MCF 10A (cell line): ENCODE measurements around the gene FOXA3. TPM values are rescaled to one million over a fixed set of nuclear protein-coding genes. Genes with fewer than 3 reads are reported as not detected.
"Not testable (repeated sequence)": the region's sequence is repeated elsewhere in the genome, so short reads cannot be mapped to it uniquely, and the experiment has no call there.

Source experiments
- BruUV-seq: library from RNA; stranded (reverse); fragments of 400-500 nt; replicated peaks from 2 replicates; lab custom pipeline; 2021; lab: Mats Ljungman, UMichigan
- CTCF ChIA-PET: fragments of 300-600 bp; sonication (Branson Sonifier 250); formaldehyde crosslinking; extraction: SDS; loops from one replicate; lab custom pipeline; 2021; ENCODE audit warnings: antibody characterized with exemption, inconsistent platforms; lab: Yijun Ruan, JAX
- POLR2A ChIA-PET: fragments of 300-600, 350-650 bp; sonication (Branson Sonifier 250); formaldehyde crosslinking; extraction: SDS; loops from one replicate; lab custom pipeline; 2020; ENCODE audit warnings: antibody characterized with exemption, inconsistent platforms; lab: Yijun Ruan, JAX
- DNase-seq: peaks from one replicate; pipeline ENCODE4 v3.0.0-alpha.2; 2018; ENCODE audit not compliant: unreplicated experiment
- H3K27ac Mint-ChIP-seq: one replicate; pipeline ENCODE4 v1.8.0; 2022; ENCODE audit warnings: mild to moderate bottlenecking, low read depth, mixed read lengths; ENCODE audit not compliant: unreplicated experiment
- H3K27me3 Mint-ChIP-seq: one replicate; pipeline ENCODE4 v1.8.0; 2022; ENCODE audit warnings: mixed read lengths; ENCODE audit not compliant: insufficient read depth, unreplicated experiment
- H3K36me3 Mint-ChIP-seq: one replicate; pipeline ENCODE4 v1.8.0; 2022; ENCODE audit warnings: mild to moderate bottlenecking, moderate library complexity, mixed read lengths; ENCODE audit not compliant: insufficient read depth, unreplicated experiment
- H3K4me1 Mint-ChIP-seq: one replicate; pipeline ENCODE4 v1.8.0; 2022; ENCODE audit warnings: mixed read lengths; ENCODE audit not compliant: insufficient read depth, unreplicated experiment
- H3K4me3 Mint-ChIP-seq: one replicate; pipeline ENCODE4 v1.8.0; 2022; ENCODE audit warnings: mild to moderate bottlenecking, moderate library complexity, mixed read lengths; ENCODE audit not compliant: unreplicated experiment
- H3K9me3 Mint-ChIP-seq: one replicate; pipeline ENCODE4 v1.8.0; 2022; ENCODE audit warnings: mixed read lengths; ENCODE audit not compliant: unreplicated experiment
- CTCF ChIP-seq: fragments of 200-600 bp; IDR thresholded peaks from one replicate; pipeline ENCODE4 v1.8.0; 2022; ENCODE audit warnings: antibody characterized with exemption, mild to moderate bottlenecking; ENCODE audit not compliant: unreplicated experiment
- intact Hi-C: fragments of 100-400 bp; cut with micrococcal nuclease; formaldehyde crosslinking; loops from 2 replicates; pipeline ENCODE4 v1.14.1; 2022
- total RNA-seq: library from RNA; stranded (reverse); gene quantifications from 2 replicates; pipeline ENCODE4 v1.2.3, GENCODE V29; 2022

The FOXA3 gene
- total RNA-seq, 1 experiment from 2014 or later: not detected

GRCh38 chr19:45889210-45889885 is 25.2 kb downstream of the FOXA3 start:
- Mint-ChIP-seq H3K27ac (no peak overlapping the region), H3K27me3 (no peaks in the 10 kb centered on the region), H3K4me3 (no peak overlapping the region), H3K9me3 (no peaks in the 10 kb centered on the region), H3K36me3 (peaks cover 18% of the 10 kb centered on the region), H3K4me1 (peaks cover 3% of the 10 kb centered on the region)
- intact Hi-C loops: loop anchor here (10.0 kb wide), 1 partner anchor 105 kb away; the partner anchor contains the start of gene CCDC61
- CTCF ChIA-PET: interaction anchor here (0.6 kb wide), 1 partner anchor 40 kb away, joined by 4 read pairs; no protein-coding TSS in a partner anchor
- DNase-seq: no peak
- BruUV-seq: no TSS peak
- TF ChIP-seq CTCF: no peak
- POLR2A ChIA-PET: no interaction called here

GRCh38 chr19:45890877-45891276 is 26.8 kb downstream of the FOXA3 start:
- Mint-ChIP-seq H3K9me3 (no peaks in the 10 kb centered on the region), H3K27me3 (no peaks in the 10 kb centered on the region), H3K4me3 (no peak overlapping the region), H3K4me1 (peaks cover 3% of the 10 kb centered on the region), H3K36me3 (peaks cover 25% of the 10 kb centered on the region), H3K27ac (no peak overlapping the region)
- CTCF ChIA-PET: interaction anchor here (1.7 kb wide), 1 partner anchor 11 kb away, joined by 8 read pairs; the partner anchor contains the start of gene MYPOP
- BruUV-seq: no TSS peak
- no peak for DNase-seq
- no peak for TF ChIP-seq CTCF
- intact Hi-C loops: no loop called here
- POLR2A ChIA-PET: interaction anchor here (0.6 kb wide), 1 partner anchor 410 kb away, joined by 3 read pairs; no protein-coding TSS in a partner anchor

GRCh38 chr19:45895519-45895972 is 31.4 kb downstream of the FOXA3 start:
- intact Hi-C loops: no loop called here
- no peaks in the 10 kb centered on the region for H3K9me3 Mint-ChIP-seq
- ChIA-PET POLR2A (interaction anchor here (0.8 kb wide), 1 partner anchor 9 kb away, joined by 5 read pairs; the partner anchor contains the start of gene IRF2BP1), CTCF (interaction anchor here (2.3 kb wide), 1 partner anchor 12 kb away, joined by 9 read pairs; no protein-coding TSS in a partner anchor)
- H3K4me3 Mint-ChIP-seq: no peak overlapping the region
- no peaks in the 10 kb centered on the region for H3K27me3 Mint-ChIP-seq
- H3K36me3 Mint-ChIP-seq: peaks cover 53% of the 10 kb centered on the region
- H3K27ac Mint-ChIP-seq: no peak overlapping the region
- no TSS peak for BruUV-seq
- peaks cover 6% of the 10 kb centered on the region for H3K4me1 Mint-ChIP-seq
- no peak for DNase-seq
- no peak for TF ChIP-seq CTCF

- BruUV-seq, POLR2A ChIA-PET, H3K27me3 Mint-ChIP-seq, intact Hi-C loops, DNase-seq, H3K4me1 Mint-ChIP-seq, H3K9me3 Mint-ChIP-seq, H3K27ac Mint-ChIP-seq, CTCF ChIA-PET, H3K4me3 Mint-ChIP-seq: not testable (repeated sequence)
- H3K36me3 Mint-ChIP-seq: peaks cover 59% of the 10 kb centered on the region
Observed at GRCh38 chr19:45895983-45896599, 32.0 kb downstream of the FOXA3 start.
